Urothelium cell line (cell line): Measurements from ENCODE around the gene RAB11FIP4.

Source experiments
- DNase-seq: peaks from one replicate; pipeline ENCODE4 v3.0.0; 2011; ENCODE audit warnings: low spot score, mixed read lengths
- FAIRE-seq: peaks from 2 replicates; lab custom pipeline; 2011; peaks lifted over from hg19 to GRCh38; lab: Jason Lieb, UNC

Gene RAB11FIP4

DNA sequence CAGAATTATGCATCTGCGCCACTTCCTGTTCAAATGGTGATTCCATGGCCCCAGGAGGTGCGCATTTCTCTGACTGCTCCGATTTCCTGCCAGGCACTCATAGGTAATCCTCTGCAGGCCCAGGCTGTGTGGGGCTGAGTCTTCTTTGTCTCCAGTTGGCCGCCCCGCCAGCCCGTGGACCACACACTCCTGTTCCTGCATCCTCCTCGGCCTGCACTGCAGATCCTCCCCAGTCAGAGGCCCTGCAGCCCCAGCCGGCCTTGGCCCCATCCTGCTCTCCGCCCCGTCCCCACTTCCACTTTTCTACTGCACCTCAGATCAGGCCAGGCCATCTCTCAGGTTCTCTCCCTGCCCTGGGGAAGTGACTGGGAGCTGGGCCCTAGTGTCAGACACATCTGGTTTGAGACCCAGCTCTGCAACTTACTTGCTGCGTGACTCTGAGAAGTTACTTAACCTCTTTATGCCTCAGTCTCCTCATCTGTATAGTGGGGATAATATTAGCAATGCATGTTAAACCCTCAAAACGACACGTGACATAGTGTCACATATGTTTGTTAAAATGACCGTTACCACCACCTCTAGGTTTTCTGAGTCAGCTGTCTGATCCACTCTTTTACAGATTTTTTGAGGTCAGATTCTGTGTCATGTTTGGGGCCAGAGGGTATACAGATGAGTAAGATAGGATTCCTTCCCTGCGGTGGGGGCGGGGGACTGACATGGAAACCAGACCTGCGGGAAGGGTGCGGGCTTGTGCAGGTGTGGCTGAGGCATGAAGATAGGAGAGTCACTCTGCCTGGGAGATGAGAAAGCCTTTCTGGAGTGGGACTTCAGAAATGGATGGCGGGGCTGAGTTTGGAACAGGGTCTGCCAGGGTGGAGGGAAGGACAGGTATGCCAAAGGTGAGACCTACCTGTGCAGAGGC is 12.8 kb downstream of the RAB11FIP4 start:
- FAIRE-seq (no peak), DNase-seq (no peak)

DNA sequence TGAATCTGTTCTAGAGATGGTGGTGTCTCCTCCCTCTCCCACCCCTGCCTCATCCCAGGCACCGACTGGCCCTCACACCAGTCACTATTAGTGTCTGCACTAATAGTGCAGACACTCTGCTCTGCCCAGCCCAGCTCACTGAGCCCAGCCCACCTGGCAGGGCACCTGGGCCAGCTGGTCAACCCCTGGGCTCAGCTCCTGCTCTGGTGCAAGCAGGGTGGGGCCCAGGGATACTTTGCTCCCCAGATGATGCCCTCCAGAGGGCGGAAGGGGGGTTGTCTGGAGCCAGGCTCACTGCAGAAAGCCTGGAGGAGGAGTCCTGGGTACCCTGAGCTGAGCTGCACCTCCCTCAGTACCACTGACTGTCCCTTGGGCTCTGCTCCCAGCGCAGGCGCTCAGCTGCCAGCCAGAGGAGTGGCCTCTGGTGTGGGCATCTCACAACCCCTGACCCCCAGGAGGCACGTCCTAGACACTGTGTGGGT is 14.5 kb downstream of the RAB11FIP4 start:
- no peak for FAIRE-seq
- DNase-seq: no peak

DNA sequence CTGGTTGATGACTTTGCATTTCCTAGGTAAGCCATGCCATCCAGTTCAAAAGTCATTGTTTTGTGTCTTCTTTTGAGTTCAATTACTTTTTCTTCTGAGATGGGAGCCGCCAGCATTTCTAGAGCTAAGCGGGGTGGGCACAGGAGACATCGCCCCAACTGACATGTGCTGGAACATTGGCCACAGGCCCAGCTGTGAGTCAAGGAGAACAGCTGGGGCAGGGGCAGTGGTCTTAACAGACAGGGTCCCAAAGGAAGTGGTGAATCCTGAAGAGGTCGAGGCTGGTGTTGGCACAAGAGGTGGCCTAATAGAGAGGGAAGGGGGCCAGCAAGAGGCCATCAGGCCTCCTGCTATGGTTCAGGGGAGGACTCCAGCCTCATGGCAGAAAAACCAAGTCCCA is 17.1 kb downstream of the RAB11FIP4 start:
- no peak for DNase-seq
- peak; percentile 20 for FAIRE-seq

DNA sequence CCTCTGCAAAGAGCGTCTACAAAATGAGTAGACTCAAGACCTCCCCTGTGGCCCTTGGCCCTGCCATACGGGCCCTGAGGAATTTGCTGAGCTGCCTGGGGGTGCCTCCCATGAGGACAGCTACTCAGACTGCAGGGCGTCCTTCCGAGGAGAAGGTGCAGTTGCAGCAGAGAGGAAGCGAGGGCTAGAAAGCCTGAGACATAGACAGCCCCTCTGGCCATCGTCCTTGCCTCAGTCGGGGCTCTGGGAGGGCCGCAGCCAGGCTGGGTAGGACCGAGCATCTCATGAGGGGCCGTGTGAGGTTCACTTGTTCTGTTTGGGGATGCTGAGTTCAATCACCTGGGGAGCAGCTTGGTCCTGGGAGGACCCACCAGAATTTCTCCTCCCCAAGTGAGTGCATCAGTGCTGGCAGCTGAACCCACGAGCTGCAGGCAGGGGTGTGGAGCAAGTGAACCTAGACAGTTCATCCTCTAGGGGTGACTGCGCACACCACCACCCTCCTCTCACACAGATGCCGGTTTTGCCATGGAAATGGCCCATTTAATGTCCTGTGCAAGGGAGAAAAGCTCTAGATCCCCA is 20.3 kb downstream of the RAB11FIP4 start:
- DNase-seq (no peak), FAIRE-seq (no peak)

DNA sequence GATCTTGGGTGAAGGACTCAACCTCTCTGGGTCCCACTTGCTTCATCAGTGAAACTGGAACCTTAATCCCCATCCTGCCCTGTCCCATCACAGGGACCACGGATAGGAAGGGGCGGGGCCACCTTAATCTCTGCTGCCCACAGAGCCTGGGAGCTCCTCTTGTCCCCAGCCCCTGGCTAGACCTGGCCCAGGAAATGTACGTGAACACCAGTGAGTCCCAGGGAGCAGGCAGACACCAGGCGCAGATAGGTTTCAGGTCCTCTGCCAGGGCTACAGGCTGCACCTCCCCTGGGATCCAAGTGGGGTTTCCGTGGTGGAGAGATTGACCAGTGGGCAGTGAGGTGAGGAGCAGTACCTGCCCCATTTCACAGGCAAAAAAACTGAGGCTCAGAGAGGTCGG is 21.0 kb downstream of the RAB11FIP4 start:
- FAIRE-seq (no peak), DNase-seq (no peak)

DNA sequence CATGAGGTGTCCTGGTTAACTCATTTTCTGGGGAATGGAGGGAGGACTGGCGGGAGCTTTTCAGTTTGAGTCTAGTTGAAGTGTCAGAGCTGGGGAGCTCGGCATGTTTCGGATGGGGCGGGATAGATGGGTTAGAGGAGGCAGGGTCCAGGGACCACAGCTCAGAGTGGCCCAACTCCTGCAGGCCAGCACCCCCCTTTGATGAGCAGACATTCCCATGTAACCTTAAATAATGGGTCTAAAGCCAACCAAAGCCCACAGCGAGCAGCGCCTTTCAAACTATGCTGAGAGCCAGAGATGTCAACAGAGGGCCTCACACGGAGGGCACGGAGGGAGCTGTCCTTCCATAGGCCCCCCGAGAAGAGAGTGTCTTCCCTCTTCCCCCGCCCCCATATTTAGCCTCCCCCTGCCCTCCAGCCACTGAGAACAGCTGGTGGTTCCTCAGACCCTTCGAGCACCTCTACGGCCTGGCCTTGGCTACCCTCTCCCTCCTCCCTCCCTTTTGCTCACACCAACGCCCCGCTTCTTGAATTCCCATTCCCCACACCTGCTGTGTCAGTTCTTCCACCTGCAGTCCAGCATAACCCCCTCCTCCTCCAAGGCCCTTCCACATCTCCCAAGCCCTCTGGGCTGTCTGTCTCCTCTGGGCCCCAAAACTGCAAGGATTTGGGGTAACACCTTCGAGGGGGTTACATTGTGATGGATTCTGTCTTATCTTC is 21.8 kb downstream of the RAB11FIP4 start:
- DNase-seq: no peak
- no peak for FAIRE-seq

DNA sequence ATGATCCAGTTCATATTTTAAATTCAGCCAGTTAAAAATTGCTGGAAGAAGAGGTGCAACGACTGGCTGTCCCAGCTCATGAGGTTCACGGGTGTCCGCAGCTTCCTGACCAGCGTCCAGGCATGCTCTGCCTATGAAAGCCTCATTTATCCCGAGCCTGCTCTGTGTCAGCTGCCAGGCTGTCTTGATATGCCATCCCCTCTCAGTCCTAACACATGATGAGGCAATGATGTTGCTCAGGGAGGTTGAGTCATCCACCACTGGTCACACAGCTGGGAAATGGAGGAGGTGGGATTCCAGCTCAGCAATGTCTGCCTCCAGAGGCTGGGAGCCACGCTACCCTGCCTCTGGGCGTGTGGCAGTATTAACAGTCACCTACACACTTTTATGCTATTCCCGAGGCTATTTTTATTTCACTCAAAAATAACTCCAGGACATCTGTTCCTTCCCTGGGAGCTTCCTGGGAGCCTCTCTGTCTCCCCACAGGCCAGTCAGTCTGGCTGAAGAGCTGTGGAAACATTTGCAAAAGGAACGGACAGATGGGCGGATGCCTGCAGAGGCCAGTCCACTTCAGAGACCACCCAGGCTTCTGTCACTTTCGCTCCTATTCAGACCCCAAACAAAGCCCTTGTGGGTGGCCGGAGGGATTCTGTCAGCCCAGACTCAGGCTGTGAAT is 22.5 kb downstream of the RAB11FIP4 start:
- DNase-seq: peak; percentile 61
- peak; percentile 74 for FAIRE-seq

DNA sequence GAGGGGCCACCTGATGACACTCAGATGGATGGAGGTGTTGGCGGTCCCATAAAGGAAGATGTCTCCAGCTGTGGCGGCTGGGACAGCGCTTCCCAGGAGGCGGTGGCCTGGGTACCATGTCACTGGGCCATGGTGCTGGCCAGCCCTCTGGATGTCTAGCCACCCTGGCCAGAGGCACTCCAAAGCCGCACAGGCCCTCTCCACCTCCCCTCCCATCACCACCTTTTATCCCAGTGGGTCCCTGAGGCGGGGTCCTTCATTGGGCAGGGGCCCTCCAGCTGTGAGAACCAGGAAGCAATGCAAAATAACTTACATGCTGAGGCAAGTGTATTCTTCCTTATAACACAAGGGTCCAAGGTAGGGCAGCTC is 23.1 kb downstream of the RAB11FIP4 start:
- no peak for FAIRE-seq
- DNase-seq: no peak

DNA sequence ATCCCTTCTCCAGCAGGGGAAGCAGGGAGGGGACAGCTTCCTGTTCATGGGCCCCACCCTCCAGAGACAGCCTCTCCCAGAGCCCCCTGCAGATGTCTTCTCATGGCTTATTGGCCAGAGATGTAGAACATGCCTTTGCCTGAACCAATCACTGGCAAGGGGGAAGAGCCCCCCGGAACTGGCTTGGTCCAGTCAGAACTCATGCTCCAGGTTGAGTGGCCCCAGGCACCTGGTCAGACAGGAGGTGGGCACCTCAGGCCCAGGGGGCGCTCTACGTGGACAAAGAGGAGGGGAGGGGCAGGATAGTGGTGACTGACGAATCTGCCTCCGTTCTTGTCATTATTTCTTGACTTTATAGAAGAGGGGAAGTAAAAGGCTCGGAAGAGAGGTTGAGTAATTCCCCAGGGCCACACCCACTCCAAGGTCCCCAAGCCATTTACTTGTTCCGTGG is 23.6 kb downstream of the RAB11FIP4 start:
- no peak for DNase-seq
- FAIRE-seq: no peak

DNA sequence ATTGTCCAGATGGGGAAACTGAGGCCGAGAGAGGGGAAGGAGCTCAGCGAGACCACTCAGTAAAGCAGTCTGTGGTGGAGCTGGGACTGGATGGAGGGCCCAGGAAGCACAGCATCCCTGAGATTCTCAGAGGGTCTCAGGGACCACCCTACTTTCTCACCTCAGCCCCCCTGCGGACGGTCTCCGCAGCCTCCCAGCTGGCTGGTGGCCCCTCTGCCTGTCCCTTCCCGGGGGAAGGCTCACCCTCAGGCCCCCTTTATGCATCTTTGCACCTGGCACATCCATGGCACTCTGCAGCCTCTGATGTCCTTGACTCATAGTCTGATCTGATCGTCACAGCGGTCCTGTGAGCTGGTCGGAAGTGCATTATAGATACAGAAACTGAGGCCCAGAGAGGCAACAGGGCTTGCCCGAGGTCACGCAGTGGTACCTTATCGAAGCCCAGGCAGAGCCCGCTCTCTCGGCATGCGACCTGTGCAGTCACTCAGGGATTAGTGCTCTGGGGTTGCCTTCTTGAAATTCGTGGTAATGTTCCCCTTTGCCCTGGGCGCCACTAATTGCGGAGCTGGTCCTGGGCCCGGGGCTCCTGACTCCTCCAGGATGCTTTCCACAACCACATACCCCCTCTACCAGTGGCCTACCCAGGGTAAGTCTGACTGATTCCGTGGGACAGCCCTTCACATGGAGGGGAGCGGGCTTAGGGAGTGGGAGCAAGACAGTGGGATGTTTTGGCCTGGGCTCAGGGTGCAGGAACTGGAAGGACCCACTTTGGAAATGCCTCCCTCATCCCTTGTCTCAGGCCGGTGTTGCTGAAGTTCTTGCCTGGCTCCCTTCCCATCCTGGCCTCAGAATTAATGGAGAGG is 24.4 kb downstream of the RAB11FIP4 start:
- DNase-seq (no peak), FAIRE-seq (no peak)

DNA sequence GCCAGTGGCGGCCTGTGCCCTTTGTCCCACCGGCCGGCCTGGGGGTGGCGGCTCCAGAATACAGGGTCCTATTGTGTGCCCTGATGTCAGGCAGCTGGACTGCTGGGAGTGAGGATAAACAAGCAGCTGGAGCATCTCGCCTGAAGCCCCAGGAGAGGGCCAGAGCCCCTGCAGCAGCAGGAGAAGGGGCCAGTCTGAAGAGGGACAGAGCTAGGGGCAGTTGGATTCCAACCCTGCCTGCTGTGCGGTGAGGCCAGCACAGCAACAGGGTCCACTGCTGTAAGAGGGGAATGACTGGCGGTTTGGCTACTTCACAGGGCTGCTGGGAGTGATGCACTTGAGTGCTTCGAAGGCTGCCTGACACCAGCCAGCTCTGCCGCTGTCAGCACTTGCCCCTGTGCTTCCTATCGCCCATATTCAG is 25.0 kb downstream of the RAB11FIP4 start:
- no peak for DNase-seq
- FAIRE-seq: no peak

DNA sequence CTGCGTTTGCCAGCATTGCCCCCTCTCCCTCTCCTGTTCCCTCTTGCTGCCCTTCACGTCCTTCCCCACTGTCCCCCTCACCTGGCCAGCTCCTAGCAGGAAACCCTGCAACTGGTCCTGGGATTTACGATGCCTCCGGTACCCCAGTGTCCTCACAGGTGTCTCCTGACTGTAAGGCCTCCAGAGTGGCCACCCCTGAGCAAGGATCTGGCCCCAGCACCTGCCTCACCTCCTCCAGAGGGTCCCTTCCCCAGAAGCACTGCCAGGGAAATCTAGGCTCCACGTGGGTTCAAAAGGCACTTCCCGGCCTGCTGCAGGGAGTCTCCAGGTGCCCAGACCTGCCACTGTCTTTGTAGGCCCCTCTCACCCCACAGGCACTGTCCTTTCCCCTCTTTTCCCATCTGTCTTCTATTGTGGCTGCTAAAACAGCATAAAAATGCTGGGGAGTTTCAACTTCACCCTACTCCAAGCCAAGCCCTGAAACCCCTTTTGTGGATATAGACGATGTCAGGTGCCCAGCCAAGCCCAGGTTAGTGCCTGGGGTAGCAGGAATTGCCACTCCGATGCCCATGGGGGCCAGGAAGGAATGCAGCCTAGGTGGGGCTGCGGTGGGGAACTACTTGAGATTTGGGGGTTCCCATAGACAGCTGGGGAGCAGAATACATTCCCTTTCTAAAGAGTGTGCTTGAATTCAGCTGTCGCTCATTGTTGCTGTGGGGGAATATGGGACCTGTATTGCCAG is 25.7 kb downstream of the RAB11FIP4 start:
- no peak for DNase-seq
- no peak for FAIRE-seq

DNA sequence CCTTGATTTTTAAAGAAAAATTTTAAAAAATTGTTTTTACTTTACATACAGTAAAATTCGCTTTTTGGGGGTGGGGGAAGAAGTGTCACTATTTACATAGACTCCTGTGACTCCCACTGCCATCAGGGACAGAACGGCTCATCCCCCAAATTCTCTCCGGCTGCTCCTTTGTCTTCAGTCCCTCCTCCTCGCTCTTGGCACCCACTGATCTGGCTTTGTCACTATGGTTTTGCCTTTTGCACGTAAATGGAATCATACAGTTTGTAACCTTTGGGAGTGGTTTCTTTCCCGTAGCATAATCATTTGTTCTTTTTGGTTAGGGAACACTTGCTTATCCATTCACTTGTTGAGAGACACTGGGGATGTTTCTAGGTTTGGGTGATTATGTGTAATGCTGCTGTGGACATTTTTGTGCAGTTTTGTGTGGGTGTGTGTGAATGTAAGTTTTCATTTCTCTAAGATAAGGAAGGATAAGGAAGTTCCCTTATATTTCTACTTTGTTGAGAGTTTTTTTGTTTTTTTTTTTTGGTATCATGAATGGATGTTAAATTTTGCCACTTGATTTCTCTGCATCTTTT is 27.4 kb downstream of the RAB11FIP4 start:
- no peak for FAIRE-seq
- no peak for DNase-seq

DNA sequence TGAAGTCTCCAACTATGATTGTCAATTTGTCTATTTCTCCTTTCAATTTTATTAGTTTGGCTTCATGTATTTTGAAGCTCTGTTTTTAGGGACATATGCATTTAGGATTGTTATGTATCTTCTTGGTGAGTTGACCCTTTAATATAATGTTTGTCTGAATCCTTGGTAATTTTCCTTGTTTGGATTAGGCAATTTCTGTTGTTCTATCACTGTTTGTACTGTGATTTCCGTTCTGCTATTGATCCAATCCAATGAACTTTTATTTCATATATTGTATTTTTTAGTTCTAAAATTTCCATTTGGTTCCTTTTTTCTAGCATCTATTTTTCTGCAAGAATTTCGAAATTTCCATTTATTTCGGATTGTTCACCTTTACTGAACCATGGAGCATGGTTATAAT is 31.0 kb downstream of the RAB11FIP4 start:
- DNase-seq (no peak), FAIRE-seq (no peak)

DNA sequence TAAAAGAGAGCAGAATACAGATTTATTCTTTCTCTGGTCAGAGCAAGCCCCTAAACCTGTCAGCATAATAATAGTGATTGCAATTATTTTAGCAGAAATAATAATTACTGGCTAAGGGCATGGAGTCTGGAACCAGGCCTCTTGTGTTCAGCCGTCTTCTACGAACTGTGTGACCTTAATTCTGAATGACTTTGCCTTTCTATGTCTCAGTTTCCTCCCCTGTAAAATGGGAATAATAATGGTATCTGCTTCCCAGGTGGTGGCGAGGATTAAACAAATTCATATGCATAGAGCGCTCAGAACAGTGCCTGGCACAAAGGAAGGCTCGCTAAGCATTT is 33.4 kb downstream of the RAB11FIP4 start:
- FAIRE-seq (no peak), DNase-seq (no peak)

DNA sequence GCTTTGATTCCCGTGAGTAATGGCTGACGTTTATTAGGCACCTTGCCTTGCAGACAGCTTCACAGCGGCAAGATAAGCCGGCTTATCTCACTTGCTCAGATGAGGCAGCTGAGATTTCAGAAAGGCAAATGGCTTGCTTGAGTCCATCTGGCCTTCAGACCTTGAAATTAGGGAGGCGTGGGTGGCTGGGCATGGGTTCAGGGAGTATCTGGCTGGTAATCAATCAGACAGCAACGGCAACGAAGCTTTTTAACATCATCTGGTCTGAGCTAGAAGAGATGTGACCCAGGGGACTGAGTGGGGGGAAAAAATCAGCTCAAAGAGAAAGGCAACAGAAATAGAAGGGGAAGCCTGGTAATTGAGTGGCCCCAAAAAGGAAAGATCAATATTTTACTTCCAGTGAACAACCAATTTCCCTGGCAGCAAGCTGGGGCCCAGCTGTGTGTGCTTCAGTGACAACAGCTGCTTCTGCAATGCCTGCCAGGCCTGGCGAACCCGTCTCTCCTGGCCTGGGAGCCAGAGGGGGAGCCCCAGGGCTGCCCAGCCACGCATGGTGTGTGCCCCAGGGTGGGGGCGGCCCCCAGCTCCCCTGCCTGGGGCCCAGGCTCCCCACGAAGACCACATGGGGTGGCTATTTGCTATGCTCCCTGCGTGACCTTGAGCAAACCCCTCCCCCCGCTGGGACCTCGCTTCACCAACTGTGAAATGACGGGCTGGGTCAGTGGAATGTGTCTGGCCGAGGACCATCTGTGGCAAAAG is 34.0 kb downstream of the RAB11FIP4 start:
- FAIRE-seq: peak; percentile 35

DNA sequence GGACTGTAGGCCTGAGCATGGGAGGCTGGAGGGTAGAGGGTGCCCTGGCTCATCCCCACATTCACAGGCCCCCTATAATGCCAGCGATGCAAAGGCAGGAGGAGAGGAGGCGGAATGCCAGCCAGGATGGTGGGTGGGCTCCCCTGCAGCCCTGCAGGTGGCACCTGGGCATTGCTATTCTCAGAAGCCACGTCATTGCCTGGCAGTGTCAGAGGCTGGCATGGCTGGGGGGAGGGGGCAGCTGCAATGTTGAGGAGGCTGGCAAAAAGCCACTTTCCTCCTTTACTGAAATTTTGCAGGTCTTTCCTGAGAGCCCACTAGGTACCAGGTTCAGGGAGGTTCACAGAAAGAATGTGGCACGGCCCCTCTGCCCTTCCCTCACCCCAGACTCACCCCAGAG is 36.2 kb downstream of the RAB11FIP4 start:
- no peak for DNase-seq
- no peak for FAIRE-seq

More for the DNA sequence above, 34.0 kb downstream of the RAB11FIP4 start:
- DNase-seq: no peak

DNA sequence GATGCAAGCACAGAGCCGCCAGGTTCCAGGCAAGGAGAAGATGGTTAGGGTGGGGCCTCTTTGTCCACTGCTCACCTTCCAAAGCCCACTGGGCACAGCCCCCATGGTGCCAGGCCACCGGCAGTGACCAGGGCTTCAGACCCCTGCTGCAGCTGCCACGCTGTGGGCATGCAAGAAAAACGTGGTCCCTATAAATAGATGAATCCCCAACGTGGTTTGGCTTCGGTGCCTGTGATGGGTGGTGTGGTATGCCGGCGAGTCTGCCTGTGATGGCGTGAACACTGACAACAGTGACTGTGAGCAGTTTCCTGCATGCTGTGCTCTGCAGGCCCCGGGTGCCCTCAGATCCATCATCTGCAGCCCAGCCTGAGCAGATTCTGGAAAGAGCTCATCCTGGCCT is 36.6 kb downstream of the RAB11FIP4 start:
- DNase-seq (no peak), FAIRE-seq (no peak)
